ENCODE measurements around the gene IL17RB. TPM values are rescaled to one million over a fixed set of nuclear protein-coding genes. Genes with fewer than 3 reads are reported as not detected.

Gene IL17RB
- polyA plus RNA-seq, 1 donor: 16.7 TPM

DNA sequence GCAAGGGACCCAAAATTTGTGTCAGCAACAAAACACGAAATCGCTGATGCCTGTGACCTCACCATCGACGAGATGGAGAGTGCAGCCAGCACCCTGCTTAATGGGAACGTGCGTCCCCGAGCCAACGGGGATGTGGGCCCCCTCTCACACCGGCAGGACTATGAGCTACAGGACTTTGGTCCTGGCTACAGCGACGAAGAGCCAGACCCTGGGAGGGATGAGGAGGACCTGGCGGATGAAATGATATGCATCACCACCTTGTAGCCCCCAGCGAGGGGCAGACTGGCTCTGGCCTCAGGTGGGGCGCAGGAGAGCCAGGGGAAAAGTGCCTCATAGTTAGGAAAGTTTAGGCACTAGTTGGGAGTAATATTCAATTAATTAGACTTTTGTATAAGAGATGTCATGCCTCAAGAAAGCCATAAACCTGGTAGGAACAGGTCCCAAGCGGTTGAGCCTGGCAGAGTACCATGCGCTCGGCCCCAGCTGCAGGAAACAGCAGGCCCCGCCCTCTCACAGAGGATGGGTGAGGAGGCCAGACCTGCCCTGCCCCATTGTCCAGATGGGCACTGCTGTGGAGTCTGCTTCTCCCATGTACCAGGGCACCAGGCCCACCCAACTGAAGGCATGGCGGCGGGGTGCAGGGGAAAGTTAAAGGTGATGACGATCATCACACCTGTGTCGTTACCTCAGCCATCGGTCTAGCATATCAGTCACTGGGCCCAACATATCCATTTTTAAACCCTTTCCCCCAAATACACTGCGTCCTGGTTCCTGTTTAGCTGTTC lies 35.0 kb upstream of the IL17RB start:
- DNase-seq: no peak

DNA sequence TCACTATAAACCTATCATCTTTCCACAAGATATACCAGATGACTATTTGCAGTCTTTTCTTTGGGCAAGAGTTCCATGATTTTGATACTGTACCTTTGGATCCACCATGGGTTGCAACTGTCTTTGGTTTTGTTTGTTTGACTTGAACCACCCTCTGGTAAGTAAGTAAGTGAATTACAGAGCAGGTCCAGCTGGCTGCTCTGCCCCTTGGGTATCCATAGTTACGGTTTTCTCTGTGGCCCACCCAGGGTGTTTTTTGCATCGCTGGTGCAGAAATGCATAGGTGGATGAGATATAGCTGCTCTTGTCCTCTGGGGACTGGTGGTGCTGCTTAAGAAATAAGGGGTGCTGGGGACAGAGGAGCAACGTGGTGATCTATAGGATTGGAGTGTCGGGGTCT lies 33.9 kb upstream of the IL17RB start:
- no peak for DNase-seq

DNA sequence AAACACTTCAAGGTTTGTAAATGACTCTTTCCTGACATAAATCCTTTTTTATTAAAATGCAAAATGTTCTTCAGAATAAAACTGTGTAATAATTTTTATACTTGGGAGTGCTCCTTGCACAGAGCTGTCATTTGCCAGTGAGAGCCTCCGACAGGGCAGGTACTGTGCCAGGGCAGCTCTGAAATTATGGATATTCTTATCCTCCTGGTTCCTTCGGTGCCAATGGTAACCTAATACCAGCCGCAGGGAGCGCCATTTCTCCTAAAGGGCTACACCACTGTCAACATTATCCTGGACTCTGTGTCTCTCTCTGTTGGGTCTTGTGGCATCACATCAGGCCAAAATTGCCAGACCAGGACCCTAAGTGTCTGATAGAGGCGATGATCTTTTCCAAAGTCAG lies 33.1 kb upstream of the IL17RB start:
- DNase-seq: no peak

DNA sequence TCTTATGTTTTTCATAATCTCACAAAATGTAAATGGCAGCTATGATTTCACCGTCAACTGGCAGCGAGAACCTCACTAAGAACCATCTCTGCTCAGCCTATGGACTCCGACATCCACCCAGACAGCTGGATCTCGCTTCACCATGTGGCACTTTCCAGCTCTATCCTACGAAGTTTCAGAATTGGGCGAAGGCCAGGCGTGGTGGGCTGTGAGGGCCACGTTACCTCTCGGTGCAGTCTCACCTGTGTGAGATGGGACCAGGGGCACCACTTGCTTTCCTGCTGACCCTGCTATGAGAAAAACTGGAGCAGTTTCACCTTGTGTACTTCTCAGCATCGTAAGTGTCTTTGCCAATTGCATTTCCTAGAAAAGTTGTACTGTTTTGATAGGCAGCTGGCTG lies 32.5 kb upstream of the IL17RB start:
- no peak for DNase-seq

DNA sequence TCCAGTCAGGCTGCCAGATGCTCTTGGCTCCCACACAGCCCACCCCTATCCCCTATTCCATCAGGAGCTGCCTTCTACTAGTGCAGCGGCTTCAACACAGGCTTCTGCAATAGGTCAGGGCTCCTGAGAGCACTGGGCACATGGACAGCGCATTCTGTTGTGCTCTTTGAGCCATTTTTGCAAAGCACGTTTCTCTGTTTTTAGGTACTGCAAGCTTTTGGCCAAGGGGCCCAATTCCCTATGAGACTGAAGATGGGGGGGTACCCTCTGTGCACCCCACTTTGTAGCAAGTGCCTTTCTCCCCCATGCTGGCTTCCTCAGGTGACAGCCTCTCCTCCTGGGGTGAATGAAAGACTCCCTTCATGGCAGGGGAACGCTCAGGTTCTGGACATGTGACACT lies 31.3 kb upstream of the IL17RB start:
- DNase-seq: no peak

DNA sequence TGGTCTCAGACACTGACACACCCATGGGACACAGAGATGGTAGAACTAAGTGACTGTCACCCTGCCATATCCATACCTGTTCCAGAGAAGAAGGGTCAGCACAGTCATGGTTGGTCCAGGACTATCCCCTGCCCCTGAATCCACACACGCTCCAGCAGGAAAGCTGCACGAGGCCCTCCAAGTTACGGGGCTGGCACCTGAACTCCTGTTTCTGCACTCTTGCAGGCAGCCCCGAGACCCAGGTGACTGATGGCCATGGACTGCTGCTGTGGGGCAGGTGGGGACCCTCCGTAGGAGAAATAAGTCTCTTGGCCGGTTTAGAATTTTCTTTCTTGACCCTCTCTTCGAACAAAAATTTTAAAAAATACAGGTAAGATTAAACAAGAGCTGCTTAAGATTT lies 30.7 kb upstream of the IL17RB start:
- DNase-seq: no peak

DNA sequence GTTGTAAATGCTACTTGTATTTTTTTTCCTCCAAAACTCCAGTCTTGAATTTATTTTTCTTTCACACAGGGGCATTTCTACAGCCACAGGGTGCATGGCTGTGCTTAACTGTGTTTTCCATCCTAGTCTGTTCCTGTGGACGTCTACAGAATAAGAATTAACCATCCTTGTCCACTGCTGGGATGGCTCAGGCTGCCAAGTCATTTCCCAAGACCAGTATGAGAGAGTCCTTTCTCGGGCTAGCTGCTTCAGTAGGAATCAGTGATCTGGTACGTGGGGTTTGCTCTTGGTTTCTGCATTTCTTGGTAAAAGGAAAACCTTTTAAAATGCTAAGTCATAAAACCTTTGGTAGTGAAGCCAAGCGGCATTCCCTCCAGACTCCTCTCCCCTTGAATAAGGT lies 29.9 kb upstream of the IL17RB start:
- no peak for DNase-seq

DNA sequence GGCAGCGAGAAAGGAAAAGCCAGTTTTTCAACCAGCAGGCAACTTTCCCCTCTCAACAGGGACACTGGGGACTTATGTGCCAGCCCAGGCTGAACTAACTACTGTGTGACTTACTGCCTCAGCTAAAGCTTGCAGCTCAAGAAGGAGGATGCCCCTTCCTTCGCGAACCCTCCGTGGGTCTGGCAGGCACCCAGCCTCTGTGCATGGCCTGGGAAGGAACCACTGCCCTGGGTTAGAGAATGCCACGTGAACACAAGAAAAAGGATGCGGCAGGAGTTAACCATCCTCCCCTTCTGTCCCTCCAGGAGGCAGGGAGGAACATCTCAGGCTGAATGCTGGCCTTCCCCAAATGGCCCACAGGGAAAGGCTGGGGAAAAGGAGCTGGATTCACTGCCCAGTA lies 29.2 kb upstream of the IL17RB start:
- DNase-seq: no peak

DNA sequence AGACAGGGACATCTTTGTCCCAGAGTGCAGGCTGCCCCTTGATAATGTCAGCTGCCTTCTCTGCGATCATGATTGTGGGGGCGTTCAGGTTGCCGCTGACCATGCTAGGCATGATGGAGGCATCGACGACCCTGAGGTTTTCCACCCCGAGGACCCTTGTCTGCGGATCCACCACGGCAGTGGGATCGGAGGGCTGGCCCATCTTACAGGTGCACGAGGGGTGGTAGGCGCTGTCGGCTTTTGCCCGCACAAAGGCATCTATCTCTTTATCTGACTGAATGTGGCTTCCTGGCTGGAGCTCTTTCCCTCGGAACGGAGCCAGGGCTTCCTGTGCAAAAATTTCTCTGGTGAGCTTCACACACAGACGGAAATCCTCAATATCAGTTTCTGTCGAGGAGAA lies 28.6 kb upstream of the IL17RB start:
- no peak for DNase-seq

DNA sequence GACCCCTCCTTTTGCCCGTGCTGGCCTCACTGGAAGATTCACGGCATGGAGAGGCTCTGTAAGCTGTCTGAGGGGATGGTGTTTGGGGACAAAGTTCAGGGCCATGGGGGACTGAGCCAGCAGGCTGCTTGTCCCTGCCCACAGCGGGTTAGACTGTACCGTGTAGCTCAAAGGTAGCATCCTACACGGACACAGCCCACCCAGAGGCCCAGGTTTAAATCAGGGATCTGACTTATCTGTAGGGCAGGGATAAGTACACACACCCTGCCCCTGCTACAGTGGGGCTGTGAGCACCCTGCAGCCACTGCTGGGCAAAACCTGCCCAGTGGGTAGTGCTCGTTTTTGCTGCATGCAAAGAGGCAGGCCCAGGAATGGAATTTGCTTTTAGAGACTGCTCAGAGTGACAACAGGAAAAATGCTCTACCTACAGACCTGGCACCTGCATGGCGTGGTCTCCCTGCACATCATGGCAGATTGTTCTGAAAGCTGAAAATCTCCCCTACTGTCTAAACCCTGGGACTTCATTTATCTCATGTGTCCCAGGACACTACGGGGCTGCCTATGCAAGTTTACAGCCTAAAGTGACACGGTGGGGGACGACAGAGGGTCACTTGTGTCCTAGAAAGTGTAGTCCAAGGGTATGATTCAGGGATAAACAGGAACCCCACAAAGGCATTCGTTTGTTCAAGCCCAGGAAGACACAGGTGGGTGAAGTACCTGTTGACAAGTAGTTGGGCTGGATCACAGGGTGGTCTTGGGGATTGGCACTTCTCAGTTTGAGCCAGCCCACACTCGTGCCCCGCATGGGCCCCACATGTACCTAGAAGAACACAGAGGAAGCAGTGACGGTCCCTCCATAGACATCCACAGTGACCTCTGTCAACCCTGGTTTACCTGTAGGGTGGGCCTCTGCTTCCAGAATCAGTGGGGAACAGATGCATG lies 27.9 kb upstream of the IL17RB start:
- DNase-seq: no peak

DNA sequence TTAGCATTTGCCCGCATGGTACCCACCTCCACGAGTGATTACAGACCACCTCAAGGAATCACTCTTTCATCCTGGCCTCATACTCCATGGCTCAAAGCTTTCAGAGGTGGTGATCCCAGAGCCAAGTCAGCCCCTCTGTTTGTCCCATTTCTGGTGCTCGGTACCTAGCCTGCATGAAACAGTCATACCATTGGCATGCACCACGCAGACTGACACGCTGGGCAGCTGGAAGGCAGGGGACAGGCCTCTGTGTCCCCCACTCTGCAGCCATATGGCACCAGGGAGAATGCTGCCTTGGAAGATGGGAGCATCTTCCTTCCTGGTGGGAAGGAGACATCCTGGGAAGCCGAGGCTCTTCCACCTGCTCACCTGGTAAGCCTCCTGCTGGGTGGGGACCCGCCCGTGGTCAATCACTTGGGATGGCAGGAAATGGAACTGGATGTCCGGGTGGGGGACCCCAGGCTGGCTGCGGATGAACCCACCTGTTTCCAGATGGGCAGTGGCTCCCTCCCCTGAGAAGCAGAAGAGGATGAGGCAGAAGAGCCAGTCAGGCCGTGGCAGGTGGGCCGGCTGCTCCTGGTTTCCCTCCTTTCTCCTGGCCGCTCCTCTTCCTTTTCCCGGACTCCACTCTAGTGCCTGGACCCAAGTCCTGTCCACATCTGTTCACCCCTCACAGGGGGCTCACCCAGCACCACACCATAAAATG lies 27.1 kb upstream of the IL17RB start:
- DNase-seq: no peak

DNA sequence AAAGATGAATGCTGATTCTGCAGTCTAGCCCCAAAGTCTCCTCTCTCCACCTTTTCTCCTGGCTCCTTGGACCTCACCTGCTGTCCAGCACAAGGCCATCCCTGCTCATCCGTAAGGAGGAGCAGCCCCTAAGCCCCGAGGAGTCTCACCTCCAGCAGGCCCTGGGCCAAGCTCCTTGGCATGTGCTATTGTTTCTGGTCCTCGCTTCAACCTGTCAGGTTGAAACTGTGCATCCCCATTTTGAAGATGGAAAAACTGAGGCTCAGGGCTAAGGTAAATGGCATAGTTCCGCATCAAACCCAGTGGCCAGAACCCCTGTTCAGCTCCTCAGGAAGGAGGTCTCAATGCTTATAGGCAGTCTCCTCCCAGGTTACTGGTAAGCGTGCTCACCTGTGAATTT lies 26.3 kb upstream of the IL17RB start:
- no peak for DNase-seq

DNA sequence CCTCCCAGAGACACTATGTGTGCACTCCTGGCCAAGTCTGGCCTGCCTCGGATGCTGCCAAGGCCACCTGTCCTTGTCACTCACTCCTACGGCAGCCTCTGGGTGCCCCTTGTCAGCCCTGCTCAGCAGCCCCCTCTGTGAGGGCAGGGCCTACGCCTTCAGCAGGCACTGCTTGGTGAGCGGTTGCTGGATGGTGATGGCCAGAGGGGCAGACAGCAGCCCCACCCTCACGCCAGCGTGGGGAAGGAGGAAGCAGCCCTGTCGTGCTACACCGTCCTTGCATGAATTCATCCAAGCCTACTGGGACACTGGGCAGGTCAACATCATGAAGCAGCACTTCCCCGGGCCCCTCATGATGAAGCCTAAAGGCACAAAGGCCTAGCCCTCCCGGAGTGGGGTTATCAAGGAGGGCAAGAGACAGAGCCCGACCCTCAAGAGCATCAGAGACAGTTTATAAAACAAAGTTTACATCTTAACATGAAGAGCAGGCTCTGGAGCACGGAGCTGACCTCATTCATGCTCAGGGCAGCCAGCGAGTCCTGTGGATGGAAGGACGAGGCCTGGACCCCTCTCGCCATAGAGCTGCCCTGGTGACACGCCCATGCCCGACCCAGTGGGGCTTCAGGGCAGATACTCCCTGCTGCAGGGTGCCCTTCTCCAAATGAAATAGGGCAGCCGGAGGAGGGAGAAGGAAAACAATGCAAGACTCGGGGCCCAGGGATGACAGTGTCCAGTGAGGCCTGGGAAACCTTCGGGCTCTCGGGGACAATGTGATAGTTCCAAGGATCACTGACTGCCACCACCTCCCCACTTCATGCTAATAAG lies 25.4 kb upstream of the IL17RB start:
- no peak for DNase-seq

DNA sequence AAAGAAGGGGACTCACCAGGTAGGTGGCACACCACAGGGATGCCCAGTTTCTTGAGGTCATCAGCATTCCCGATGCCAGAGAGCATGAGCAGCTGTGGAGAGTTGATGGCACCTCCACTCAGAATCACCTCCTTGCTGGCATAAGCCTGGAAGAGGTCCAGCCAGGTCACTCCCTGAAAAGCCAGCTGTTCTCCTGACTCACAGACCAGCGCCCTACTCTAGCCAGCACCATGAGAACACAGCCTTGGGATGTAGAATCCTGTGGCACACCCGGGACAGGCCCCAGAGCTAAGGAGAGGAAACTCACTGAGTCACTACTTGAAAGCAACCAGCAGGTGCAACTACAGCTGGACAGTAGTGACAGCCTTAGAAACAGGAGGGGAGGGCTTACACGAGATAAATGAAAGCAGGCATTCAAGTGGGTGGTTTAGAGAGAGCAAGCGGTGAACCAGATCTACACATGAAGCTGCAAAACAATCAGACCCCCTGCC lies 24.7 kb upstream of the IL17RB start:
- no peak for DNase-seq

DNA sequence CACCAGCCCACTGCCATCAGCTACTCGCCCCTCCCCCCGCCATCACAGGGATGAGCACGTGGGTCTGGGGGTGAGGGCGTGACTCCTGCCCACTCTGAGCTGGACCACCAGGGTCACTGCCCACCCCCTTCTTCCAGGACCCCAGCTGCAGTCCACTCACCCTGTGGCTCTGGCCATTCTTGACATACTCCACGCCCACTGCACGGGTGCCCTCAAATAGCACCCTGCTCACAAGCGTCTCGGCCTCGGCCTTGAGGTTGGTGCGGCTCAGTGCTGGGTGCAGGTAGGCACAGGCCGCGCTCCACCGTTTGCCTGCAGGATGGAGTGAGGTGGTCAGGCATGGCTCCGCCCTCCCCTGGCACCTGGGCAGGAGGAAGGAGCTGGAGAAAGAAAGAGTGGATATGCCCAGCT lies 24.0 kb upstream of the IL17RB start:
- no peak for DNase-seq

DNA sequence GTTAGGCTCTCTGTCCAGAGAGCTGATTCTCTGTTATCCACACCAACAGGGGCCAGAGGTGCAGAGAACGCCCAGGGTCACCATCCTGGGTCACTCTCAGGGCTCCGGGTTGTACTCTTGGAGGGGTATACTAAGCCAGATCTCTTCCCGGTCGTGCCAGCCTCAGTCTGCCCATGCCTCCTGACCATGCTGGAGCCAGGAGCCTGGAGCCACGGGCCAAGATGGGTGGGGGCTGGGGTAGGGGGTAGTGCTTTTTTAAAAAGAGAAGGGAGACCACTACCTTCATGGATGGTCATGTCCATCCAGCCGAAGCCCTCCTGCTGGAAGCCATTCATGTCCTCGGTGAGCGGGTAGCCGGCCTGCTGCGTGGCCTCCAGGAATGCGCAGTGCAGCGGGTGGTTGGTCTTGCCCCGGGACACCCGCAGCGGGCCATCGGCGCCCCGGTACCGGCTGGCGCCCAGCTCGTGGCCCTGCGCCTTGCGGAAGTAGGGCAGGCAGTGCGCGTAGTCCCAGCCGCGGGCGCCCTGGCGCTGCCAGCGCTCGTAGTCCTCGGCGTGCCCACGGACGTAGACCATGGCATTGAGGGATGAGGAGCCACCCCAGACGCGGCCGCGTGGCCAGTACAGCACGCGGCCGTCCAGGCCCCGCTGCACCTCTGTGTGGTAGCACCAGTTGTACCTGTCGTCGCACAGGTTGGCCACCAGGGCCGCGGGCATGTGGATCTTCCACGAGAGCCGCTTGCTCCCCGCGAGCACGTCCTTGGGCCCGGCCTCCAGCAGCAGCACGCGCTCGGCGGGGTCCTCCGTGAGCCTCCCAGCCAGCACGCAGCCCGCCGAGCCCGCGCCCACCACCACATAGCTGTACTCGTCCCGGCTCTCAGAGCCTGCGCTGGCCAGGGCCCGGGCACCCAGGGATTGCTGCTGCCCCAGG lies 23.1 kb upstream of the IL17RB start:
- DNase-seq: no peak

DNA sequence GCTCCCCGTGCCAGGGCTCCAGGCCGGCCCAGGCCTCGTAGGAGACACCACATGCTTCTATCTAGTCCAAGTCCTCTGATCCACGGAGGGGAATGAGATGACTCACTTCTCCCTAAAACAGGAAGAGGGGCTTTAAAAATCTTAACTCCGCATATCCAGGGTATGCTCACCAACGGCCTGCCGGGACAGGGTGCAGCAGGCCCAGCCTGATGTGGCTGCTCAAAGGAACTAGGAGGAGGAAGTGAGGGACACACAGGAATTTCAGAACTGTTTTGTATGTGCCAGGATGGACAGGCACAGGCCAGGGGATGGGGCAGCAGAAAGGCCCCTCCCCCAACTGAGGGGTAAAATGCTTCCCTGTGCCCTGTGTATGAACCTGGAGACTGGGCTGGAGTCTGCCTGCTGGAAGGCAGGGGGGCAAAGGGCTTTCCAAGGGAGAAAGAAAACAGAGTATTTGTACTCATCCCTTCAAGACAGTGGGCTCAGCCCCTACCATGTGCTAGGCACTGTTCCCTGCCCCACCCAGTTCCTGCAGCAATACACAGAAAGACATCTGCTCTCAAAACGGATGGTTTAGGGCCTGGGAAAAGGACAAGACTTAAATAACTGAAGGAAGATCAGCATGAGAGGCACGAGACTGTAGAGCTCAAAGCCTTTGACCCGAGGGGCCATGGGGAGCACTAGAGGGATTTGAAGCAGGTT lies 22.3 kb upstream of the IL17RB start:
- no peak for DNase-seq

DNA sequence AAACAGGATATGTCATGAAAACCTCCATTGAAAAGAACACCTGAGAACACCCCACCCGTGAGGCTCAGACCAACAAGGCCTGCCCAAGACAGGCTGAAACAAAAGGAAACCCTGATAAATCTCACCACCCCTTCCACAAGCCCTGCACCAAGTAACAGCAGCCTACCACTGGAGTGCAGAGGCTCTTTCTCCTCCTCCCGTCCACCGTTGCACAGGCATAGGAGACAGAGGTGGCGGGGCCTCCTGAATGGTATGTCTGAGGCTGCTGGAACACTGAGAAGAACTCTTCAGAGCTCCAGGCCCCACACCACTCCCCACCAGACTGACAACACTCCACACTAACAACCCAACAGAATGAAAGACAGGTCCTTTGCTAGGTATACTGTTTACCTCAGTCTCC lies 21.6 kb upstream of the IL17RB start:
- DNase-seq: no peak

DNA sequence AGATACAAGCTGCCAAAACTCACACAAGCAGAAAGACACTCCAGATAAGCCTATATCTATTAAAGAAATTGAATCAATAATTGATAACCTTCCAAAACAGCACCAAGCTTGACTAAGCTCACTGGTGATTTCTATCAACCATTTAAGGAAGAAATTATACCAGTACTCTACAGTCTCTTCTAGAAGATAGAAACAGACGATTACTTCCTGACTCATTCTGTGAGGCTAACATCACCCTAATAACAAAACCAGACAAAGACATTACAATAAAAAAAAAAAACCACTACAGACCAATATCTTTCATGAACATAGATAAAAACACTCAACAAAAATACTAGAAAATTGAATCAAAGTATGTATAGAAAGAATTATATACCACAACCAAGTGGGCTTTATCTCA lies 20.3 kb upstream of the IL17RB start:
- DNase-seq: no peak

DNA sequence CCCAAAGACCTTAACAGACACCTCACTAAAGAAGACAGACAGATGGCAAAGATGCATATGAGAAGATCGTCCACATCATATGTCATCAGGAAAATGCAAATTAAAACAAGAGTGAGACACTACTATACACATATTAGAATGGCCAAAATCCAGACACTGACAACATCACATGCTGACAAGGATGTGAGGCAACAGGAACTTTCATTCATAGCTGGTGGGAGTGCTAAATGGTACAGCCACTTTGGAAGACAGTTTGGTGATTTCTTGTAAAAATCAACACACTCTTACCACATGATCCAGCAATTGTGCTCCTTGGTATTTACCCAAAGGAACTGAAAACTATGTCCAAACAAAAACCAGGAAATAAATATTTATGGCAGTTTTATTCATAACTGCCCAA lies 17.8 kb upstream of the IL17RB start:
- DNase-seq: no peak
